PC-3 (cell line): ENCODE measurements around the gene SELENOM.
"Not testable (repeated sequence)": the region's sequence is repeated elsewhere in the genome, so short reads cannot be mapped to it uniquely, and the experiment has no call there.

Experiments
- CTCF ChIP-seq: fragments of 300-600 bp; sonication (generic); conservative IDR thresholded peaks from 2 replicates; pipeline ENCODE4 v1.5.1; 2017; ENCODE audit warnings: antibody characterized with exemption, low read depth, mild to moderate bottlenecking, low read length
- EZH2phosphoT487 ChIP-seq: fragments of 300-600 bp; sonication (generic); IDR thresholded peaks from 2 replicates; pipeline ENCODE4 v1.6.1; 2018; ENCODE audit warnings: mild to moderate bottlenecking, antibody characterized with exemption, low read length, borderline replicate concordance

- not testable (repeated sequence) for TF ChIP-seq CTCF, EZH2phosphoT487
Observed at GRCh38 chr22:31078389-31078788, 29.0 kb downstream of the SELENOM start.
